GM19397 (cell line): ENCODE results near the gene DRC7.

ENCODE experiments used
- ATAC-seq: cut with Tn5 transposase; IDR thresholded peaks from one replicate; pipeline ENCODE4 v1.9.1; 2021; ENCODE audit warnings: mild to moderate bottlenecking, moderate library complexity; ENCODE audit not compliant: unreplicated experiment

The DRC7 gene

DNA sequence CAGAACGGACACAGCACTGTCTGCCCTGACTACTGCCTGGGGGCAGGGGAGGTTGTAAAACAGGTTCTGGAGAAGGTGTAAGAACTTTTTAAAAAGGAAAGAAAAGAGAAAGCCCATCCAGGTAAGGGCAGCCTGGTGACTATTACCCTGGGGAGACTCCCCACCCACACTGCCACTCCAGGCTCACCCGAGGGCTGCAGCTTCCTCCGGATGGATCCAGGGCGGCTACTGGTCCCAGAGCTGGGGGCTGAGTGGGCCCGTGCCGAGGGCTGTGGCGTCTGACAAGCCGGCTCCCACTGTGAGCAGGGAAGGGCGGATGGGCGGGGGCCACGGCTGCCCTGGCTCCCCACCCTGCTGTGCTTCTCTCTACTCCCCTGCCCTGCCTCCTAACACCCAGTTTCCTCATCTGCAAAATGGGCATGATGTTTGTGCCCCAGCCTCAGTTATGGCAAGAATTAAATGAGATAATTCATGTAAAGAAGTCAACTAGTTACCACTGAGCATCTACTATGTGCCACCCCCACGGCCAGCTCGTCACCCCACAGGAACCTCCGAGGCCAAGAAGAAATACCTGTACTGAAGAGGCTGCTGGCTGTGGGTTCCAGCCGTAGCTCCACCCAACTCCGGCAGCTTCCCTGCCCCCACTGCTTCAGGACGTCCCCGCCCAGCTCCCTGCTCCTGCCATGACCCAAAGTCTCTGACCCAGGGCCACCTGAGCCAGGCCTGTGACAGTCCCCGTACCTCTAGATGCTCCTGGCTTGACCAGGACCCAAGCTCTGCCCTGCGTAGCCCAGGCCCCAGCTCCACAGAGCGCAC is 65.1 kb downstream of the DRC7 start:
- no peak for ATAC-seq

- ATAC-seq = no peak
Measured at GRCh38 chr16:57760357-57761160, 66.0 kb downstream of the DRC7 start.

DNA sequence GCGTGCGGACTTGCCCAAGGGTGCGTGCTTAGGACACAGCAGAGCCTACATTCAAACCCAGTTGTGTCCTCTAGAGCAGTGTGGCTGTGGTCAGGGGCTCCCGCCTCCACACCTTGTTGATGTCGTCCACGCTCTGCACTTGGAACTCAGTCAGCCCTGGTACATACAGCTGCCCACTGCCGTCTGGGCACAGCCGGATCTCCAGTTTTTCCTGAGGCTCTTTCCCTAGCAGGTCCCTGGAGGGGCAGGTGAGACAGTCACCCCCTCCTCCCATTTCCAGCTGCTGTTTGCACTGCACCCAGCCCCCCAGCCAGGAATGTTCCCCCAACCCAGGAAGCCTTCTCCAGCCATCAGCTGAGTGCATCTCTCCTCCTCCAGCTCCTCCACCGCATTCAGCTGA is 66.7 kb downstream of the DRC7 start:
- no peak for ATAC-seq

DNA sequence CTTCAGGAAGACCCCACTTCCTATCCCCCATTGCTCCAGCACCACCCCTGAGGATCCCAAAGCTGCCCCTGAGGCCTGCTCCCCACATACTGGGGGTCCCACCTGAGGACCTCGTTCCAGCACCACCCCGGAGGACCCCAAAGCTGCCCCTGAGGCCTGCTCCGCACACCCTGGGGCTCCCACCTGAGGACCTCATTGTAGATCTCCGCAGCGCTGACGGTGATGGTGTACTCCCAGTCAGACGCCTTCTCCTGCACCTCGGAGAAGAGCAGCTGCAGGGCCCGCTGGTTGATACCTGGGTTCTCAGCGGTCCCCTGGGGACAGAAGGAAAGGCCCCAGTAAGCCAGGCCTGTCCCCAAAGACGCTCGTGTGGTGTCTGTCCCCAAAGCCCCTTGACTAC is 67.4 kb downstream of the DRC7 start:
- ATAC-seq = no peak

GRCh38 chr16:57762365-57763040 is 67.9 kb downstream of the DRC7 start:
- no peak for ATAC-seq

GRCh38 chr16:57763285-57764005 is 68.8 kb downstream of the DRC7 start:
- ATAC-seq = no peak

GRCh38 chr16:57764006-57764340 is 69.4 kb downstream of the DRC7 start:
- ATAC-seq = no peak

DNA sequence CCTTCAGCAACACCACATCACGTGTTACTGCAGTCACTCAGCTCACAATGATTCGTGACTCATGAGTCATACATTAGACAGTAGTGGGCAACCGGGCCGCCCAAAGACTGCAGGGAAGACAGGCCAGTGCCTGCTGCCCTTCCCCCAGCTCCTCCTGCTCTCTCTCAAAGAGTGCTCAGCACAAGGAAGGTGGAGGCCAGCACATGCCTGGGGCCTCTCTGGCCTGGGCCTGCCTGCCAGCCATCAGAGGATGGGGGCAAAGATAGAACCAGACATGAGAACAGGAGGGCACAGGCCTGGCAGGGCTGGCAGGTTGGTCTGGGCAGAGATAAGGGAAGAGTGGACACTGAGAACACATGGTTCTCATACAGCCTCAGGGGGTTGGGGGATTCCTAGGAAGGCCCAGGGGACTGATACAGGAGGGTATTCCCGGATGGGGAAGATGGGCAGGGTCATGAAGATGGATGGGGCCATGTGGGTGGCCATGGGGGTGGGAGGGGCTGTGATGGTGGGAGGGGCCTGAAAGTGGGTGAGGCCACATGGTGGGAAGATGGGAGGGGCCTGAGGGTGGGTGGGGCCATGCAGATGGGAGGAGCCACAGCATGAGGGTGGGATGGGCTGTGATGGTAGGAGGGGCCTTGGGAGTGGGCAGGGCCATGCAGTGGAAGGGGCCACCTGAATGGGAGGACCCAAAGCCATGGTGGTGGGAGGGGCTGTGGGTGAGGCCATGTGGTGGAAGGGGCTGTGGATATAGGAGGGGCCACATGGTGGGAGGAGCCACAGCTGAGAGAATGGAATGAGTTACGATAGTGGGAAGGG is 69.9 kb downstream of the DRC7 start:
- no peak for ATAC-seq

GRCh38 chr16:57765160-57765728 is 70.6 kb downstream of the DRC7 start:
- no peak for ATAC-seq

- ATAC-seq = no peak
Measured at GRCh38 chr16:57766714-57767348, 72.2 kb downstream of the DRC7 start.

- ATAC-seq = no peak
Measured at GRCh38 chr16:57769541-57770145, 75.0 kb downstream of the DRC7 start.

- ATAC-seq = no peak
Measured at GRCh38 chr16:57770361-57770760, 75.8 kb downstream of the DRC7 start.

- no peak for ATAC-seq
Measured at GRCh38 chr16:57771141-57771785, 76.7 kb downstream of the DRC7 start.

DNA sequence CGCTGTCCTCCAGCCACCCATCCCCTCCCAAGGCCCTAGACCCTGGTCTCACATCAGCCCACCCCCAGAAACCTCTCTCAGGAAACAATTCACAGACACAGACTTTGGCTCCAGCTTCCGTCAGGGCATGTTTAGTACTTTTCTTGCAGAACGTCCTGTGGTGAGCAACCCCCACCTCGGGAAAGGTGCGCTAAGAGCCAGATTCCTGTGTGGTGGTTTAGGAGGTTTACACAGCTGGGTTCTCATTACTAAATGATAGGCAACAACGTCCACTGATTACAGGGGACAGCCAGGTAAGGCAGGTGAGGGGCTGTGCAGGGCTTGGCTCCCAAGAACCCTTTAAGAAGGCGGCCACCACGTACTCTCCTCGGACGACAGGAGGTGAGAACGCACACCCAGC is 78.4 kb downstream of the DRC7 start:
- ATAC-seq = no peak

DNA sequence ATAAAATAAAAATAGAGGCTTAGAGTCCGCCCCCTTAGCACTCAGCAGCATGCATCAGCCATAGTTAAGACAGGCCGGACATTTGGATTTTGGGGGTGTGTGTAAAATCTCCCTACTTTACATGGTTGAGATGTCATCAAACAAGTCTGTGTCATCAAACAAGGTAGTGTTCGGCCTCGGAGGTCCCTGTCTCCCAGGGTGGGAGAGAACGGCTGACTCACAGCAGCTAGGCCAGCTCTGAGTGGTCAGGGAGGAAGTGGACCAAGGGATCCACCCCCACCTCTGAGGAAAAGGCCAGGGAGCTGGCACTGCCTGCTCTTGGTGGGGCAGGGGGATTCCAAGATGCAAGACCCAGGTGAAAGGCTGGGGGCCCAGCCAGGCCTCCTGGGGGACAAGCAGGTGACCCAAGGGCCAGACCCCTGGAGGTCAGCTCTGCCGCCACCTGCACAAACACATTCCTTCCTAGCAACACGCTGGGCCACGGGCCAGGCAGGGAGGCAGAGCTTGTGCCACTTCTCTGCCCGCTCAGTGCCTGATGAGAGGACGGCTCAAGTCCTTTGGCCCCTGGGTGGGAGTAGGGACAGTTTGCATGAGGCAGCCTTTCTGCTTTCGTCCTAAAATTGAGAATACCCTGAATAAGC is 79.2 kb downstream of the DRC7 start:
- no peak for ATAC-seq

- ATAC-seq = no peak
Measured at GRCh38 chr16:57774705-57775285, 80.2 kb downstream of the DRC7 start.

DNA sequence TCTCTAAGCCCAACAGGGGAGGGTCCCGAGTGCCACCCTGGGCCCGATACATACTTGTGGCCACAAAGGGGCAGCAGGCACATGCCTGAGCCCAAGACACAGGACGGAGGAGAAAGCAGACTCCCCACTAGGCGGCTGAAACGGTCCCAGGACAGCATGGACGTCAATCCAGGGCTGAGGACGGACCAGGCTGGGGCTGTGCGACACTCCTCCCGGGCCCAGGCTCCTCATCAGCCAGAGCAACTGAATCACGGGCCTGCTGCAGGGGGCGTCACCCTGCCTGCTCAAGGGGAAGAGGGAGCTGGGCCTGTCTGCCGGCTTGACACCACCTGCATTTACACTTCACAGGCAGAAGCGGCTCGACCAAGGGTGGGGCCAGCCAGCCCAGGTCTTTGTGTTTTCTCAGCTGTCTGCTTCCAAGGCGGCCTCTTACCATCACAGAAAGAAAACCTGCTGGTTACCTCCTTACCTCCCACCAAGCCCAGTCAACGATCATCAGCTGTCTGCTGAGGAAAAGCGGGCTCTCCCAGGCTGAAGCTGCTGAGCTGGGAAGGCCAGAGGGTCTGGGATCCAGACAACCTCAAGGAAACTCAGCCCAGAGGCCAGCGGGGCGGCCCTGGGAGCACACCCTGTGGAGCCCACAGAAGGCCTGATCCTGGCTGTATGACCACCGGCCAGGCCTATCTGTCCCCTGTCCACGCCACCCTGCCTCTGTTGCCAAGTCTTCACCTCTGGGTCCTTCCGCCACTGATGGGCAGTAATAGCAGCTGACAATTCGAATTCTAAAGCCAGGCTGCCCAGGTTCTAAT is 81.3 kb downstream of the DRC7 start:
- no peak for ATAC-seq
